Thyroid gland (tissue), 4 donors: ENCODE results near the gene IFT25. TPM values are rescaled to one million over a fixed set of nuclear protein-coding genes. Genes with fewer than 3 reads are reported as not detected.
A peak's percentile ranks its signal among the peaks of the same experiment; 100 is the strongest.

ENCODE experiments used
- DNase-seq, 2 donors: peaks; one replicate each; pipeline ENCODE4 v3.0.0-alpha.2; 2019
- H3K27ac ChIP-seq, 3 donors: fragments of 200-600 bp; sonication (generic); 1 replicate in 2 of 3; 2 replicates in 1 of 3; pipeline ENCODE4 v1.5.1; 2016 to 2019; ENCODE audit warnings: mild to moderate bottlenecking in 1 of 3, moderate library complexity in 1 of 3
- H3K27me3 ChIP-seq: fragments of 200-600 bp; sonication (generic); one replicate; pipeline ENCODE4 v1.5.1; 2019
- H3K36me3 ChIP-seq, 2 donors: fragments of 200-600 bp; sonication (generic); one replicate each; pipeline ENCODE4 v1.5.1; 2016 to 2019
- H3K4me1 ChIP-seq, 2 donors: fragments of 200-600 bp; sonication (generic); one replicate each; pipeline ENCODE4 v1.5.1; 2017 to 2019
- H3K4me3 ChIP-seq, 3 donors: fragments of 200-600 bp; sonication (generic); replicated peaks in 1 of 3; 1 replicate in 2 of 3; 2 replicates in 1 of 3; pipeline ENCODE4 v1.5.1; 2016; ENCODE audit warnings: mild to moderate bottlenecking in 1 of 3
- H3K9me3 ChIP-seq: fragments of 200-600 bp; sonication (generic); one replicate; pipeline ENCODE4 v1.5.1; 2017
- POLR2A ChIP-seq, 2 donors: fragments of 450-650 bp; IDR thresholded peaks; one replicate each; pipeline ENCODE4 v1.6.1; 2017; ENCODE audit warnings: antibody characterized with exemption in 2 of 2, mild to moderate bottlenecking in 2 of 2, moderate library complexity in 1 of 2
- WGBS, 2 donors: methylation state at CpG; one replicate each; pipeline ENCODE4 v1.1.5; 2017; 5-methylcytosine and 5-hydroxymethylcytosine counted together
- intact Hi-C: fragments of 100-400 bp; cut with DNase I; formaldehyde crosslinking; loops from one replicate; pipeline ENCODE4 v1.15.1; 2023
- total RNA-seq, 4 donors: library from RNA; depleted of rRNA; stranded (reverse); fragments of >200 nt; gene quantifications; one replicate each; pipeline ENCODE4 v1.2.3, GENCODE V29; 2016
- TF ChIP-seq, protein P1 (sequence below), 6 experiments: fragments of 200-600 bp in 3 of 6; fragments of 450-650 bp in 3 of 6; sonication (generic) in 3 of 6; IDR thresholded peaks; one replicate each; pipeline ENCODE4 v1.5.1; 2016 to 2019; ENCODE audit warnings: antibody characterized with exemption in 6 of 6, mild to moderate bottlenecking in 2 of 6, inconsistent platforms in 1 of 6, moderate library complexity in 1 of 6

Gene IFT25
- total RNA-seq, 4 donors from 2014 or later, result 42.4 to 116 (median 77.7) TPM

DNA sequence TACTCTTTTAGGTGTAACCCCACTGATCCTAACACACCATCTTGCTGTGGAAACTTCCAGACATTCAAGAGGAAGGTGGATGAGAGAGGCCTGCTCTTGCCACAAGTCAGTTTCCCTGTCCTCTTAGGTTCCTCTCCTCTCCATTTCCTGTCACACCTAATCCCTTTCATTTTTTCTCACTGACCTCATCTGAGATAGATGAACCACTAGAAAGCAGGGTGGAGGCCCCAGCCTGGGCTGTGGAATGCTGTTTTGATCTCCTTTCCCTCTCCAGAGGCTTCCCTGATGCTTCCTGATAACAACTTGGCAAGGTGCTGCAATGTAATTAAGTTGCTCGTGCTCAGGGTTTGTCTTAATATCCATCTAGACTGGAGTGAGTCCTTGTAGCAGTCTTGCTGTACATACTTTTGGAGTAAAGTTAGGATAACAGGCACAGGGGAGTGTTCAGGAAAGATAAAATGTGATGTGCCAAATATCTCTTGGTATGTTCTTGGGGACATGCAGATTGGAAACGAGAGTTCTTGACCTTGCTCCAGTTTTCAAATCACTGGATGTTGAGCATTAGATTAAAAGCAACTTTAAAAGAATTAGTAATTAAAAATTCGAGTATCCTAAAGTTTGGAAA, 11.8 kb upstream of the IFT25 start:
- H3K36me3 ChIP-seq, result peaks cover 18 to 32% of the 10 kb centered on the region in 2 donors
- intact Hi-C loops, result no loop called here
- TF ChIP-seq POLR2A (IDR thresholded peaks at IDR 0.05), result no peak
- TF ChIP-seq, protein P1, sequence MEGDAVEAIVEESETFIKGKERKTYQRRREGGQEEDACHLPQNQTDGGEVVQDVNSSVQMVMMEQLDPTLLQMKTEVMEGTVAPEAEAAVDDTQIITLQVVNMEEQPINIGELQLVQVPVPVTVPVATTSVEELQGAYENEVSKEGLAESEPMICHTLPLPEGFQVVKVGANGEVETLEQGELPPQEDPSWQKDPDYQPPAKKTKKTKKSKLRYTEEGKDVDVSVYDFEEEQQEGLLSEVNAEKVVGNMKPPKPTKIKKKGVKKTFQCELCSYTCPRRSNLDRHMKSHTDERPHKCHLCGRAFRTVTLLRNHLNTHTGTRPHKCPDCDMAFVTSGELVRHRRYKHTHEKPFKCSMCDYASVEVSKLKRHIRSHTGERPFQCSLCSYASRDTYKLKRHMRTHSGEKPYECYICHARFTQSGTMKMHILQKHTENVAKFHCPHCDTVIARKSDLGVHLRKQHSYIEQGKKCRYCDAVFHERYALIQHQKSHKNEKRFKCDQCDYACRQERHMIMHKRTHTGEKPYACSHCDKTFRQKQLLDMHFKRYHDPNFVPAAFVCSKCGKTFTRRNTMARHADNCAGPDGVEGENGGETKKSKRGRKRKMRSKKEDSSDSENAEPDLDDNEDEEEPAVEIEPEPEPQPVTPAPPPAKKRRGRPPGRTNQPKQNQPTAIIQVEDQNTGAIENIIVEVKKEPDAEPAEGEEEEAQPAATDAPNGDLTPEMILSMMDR (IDR thresholded peaks at IDR 0.05), result no peak
- no peak overlapping the region for H3K4me3 ChIP-seq
- DNase-seq, result no peak
- 52 to 61% methylated on average over 3 of the region's 3 CpGs for WGBS, 2 donors
- peaks cover 0 to 17% of the 10 kb centered on the region in 2 donors for H3K4me1 ChIP-seq
- no peaks in the 10 kb centered on the region for H3K27me3 ChIP-seq
- peak overlapping the region in 2 of 3 donors; percentile 14 to 16 for H3K27ac ChIP-seq
- no peaks in the 10 kb centered on the region for H3K9me3 ChIP-seq

DNA sequence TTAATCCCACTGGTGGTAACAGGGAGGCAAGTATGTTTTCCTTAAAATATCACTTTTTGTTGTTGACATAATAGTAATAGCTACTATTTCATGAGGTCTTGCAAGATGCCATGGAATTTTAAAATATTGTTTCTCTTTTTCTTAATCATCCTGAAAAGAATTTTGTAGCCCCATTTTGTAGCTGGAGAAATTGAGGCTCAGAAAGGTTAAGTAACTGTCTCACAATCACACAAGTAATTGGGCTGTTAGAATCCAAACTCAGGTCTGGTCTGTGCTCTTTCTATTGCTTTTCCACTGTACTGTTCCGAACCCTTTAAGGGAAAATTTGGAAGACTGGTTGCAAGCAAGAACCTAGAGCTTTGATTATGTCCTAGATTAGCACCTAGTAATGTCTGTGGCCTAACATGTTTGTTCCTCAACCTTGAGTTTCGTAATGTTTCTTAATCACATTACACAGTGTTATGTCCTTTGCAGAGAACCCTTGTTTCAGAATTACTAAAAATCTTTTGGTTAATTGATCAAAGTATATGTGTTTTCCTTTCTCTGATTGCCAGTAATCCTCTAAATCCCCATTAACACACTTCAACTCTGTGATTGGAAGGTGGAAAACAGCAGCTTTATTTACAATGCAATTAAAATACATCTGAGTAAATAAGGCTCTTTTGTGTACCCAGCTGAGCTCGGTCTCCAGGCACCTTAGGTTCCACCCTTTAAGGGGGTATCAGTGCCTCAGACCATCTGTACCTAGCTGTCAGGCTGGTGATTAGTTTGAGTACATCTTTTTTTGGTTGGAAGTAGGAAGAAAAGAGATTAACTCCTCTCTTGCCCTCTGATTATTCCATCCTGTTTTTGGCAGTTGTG, 11.0 kb upstream of the IFT25 start:
- H3K27me3 ChIP-seq, result no peaks in the 10 kb centered on the region
- intact Hi-C loops, result no loop called here
- peaks cover 0 to 17% of the 10 kb centered on the region in 2 donors for H3K4me1 ChIP-seq
- H3K27ac ChIP-seq, result peak overlapping the region in 1 of 3 donors; percentile 14
- no peak for DNase-seq
- H3K9me3 ChIP-seq, result no peaks in the 10 kb centered on the region
- no peak for TF ChIP-seq POLR2A (IDR thresholded peaks at IDR 0.05)
- TF ChIP-seq, protein P1 (IDR thresholded peaks at IDR 0.05), result no peak
- WGBS, 2 donors, result 84 to 86% methylated on average over 3 of the region's 3 CpGs
- H3K36me3 ChIP-seq, result peaks cover 13 to 34% of the 10 kb centered on the region in 2 donors
- H3K4me3 ChIP-seq, result no peak overlapping the region

DNA sequence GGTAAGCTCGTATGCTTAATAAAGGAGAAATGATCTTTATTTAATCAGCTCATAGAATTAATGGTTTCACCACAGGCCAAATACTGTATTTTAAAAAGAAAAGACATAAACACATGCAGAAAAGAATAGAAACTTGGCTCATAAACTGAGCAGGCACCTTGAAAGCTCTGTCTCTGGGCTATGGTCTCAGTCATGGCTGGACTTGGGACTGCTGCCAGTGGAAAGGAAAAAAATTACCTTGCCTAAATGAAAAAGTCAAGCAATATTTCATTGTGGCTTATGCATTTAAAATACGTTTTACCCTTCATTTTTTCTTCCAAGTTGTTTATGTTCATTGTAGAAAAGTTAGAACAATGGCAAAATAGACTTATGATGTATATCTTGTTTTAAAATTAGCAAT, 8.6 kb upstream of the IFT25 start:
- WGBS, 2 donors, result 86 to 92% methylated on average over 2 of the region's 2 CpGs
- H3K4me1 ChIP-seq, result peaks cover 0 to 17% of the 10 kb centered on the region in 2 donors
- intact Hi-C loops, result no loop called here
- no peaks in the 10 kb centered on the region for H3K27me3 ChIP-seq
- no peaks in the 10 kb centered on the region for H3K9me3 ChIP-seq
- no peak for DNase-seq
- H3K36me3 ChIP-seq, result peaks cover 0 to 23% of the 10 kb centered on the region in 2 donors
- no peak for TF ChIP-seq POLR2A (IDR thresholded peaks at IDR 0.05)
- TF ChIP-seq, protein P1 (IDR thresholded peaks at IDR 0.05), result no peak
- no peak overlapping the region for H3K27ac ChIP-seq
- H3K4me3 ChIP-seq, result no peak overlapping the region

DNA sequence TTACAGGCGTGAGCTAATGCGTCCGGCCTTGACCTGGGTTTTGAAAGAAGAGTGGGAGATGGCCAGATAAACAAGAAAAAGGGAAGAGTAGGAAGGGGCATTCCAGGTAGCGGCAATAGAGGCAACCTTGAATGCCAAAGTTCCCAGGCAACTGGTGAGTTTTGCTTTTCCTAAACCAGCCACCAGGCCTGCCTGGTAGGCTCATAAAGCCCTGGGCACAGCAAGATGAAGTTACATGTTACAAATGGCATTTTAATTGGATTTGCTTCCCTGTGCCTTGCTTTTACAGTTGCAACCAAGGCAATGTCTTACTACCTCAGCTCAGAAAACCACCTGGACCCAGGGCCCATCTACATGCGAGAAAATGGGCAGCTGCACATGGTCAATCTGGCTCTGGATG, 6.2 kb upstream of the IFT25 start:
- WGBS, 2 donors, result 91 to 97% methylated on average over 5 of the region's 5 CpGs
- intact Hi-C loops, result no loop called here
- Histone ChIP-seq H3K9me3 (no peaks in the 10 kb centered on the region), H3K4me1 (peaks cover 9 to 29% of the 10 kb centered on the region in 2 donors), H3K27ac (no peak overlapping the region), H3K27me3 (no peaks in the 10 kb centered on the region), H3K36me3 (peaks cover 0 to 23% of the 10 kb centered on the region in 2 donors), H3K4me3 (no peak overlapping the region)
- TF ChIP-seq POLR2A (IDR thresholded peaks at IDR 0.05), result no peak
- TF ChIP-seq, protein P1 (IDR thresholded peaks at IDR 0.05), result no peak
- DNase-seq, result no peak
